ENCODE results near the gene PRR14L.
"Not testable (repeated sequence)": the region's sequence is repeated elsewhere in the genome, so short reads cannot be mapped to it uniquely, and the experiment has no call there.

Gene PRR14L

DNA sequence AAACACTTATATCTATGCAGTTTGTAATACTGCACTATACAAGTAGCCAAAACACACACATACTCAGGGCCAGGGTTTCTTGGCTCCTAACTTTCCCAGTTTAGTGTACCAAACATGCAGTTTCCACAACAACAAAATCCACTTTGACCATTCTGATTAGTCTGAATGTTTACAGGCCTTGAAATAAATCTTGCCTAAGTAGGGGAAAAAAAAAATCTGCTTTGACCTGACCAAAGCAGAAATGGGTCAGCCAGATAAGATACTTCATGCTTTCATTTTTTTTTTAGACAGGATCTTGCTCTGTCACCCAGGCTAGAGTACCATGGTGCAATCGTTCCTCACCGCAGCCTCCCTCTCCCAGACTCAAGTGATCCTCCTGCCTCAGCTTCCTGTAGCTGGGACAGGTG lies 10.1 kb downstream of the PRR14L start:
- no peak for DNase-seq

DNA sequence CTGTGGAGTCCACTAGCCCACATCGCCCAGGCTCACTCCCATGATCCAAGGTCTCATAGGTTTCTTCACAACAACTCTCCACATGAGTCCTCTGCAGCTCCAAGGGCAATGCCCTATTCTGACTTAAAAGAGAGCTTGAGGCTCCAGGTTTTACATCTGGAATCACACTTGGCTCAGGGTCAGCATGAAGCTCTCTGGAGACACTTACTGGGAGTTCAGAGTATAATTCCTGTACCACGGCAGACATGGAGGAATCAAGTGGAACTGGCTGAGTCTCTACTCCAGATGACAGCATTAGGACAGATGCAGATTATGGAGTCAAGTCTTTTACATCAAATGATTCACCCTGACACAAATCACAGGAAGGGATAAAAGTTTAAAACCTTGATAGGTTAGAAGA lies 11.4 kb downstream of the PRR14L start:
- DNase-seq, result no peak

DNA sequence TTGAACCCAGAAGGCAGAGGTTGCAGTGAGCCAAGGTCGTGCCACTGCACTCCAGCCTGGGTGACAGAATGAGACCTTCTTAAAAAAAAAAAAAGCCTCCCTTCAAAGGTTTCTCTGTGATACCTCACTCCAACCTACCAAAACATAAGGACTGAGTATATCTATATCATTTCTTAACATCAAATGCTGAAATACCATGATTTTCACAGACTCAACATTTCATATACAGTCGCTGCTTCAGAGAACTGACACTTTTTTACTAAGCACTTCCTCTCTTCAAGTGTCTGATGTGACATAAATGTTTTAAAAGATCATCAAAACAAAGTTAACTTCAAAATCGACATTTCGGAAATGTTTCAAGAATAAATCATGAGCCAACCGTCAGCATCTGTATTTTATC lies 12.0 kb downstream of the PRR14L start:
- no peak for DNase-seq

DNA sequence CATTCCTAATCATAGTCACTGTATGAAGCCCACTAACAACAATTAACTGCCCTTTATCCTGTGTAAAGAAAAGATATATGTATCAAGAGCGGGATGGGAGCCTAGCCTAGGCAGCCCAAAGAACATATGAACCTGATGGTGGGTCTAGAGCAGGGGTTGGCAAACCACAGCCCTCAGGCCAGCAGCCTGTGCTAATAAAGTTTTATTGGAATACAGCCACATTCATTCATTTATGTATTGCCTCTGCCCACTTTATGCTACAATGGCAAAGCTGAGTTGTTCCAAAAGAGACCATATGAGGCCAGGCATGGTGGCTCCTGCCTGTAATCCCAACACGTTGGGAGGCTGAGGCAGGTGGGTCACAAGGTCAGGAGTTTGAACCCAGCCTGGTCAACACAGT lies 13.5 kb downstream of the PRR14L start:
- no peak for DNase-seq

DNA sequence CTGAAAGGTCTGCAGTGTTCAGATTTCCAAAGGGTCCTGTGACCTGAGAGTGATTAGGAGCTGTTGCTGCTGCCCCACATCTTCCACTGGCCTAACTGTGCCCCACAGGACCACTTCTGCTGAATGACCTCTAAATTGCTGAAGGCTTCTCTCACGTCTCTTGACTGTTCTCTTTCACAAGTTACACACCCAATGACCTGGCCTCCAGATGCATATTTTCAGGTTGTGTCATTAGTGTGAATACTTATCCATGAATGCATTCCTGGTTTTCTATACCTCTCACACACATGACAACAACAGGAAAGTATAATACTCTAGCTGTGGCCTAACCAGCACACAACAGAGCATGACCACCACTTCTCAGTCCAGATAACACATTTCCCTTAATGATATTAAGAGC lies 15.4 kb downstream of the PRR14L start:
- no peak for DNase-seq

DNA sequence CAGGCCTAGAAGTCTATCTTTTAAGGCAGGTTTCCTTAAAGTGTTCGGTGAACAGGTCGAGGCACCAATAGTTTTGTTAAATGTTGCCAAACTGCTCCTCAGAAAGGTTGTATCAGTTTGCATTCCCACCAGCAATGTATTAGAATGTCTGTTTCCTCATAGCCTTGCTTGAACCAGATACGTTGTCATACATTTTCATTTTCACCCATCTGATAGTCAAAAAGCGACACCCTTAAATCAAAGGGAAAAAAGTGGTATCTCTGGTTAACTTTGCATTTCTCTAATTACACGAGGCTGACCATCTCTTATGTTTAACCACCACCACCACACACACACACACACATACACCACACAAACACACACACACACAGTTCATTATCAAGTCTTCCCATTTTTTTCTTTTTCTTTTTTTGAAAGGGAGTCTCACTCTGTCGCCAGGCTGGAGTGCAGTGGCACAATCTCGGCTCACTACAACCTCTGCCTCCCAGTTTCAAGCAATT lies 16.3 kb downstream of the PRR14L start:
- DNase-seq, result no peak

DNA sequence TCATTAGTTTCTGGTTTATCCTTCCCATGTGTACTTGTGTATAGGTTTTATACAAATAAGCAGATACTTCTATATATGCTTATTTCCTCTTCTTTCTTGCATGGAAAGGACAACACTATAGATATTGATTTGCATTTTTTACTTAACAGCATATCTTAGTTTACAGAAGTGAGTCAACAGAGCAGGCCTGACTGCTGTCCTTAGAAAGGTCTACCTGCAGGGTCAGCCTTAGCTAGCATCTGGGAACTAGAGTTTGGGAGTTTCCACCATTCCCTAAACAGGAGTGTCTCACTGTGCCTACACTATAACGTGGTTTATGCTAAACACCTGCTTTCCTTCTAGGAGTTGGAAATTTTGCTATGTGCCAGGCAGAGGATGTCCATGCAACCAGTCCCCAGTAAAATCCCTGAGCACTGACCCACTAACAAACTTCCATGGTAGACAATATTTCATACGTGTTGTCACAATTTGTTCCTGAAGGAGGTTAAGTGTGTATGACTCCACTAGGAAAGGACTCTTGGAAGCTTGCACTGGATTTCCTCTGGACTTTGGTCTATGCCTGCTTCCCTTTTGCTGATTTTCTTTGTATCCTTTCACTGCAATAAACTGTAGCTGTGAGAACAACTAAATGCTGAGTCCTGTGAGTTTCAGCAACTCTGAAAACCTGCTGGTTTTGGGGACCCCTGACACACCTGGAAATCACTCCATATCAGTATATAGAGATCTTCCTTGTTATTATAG lies 17.7 kb downstream of the PRR14L start:
- no peak for DNase-seq

DNA sequence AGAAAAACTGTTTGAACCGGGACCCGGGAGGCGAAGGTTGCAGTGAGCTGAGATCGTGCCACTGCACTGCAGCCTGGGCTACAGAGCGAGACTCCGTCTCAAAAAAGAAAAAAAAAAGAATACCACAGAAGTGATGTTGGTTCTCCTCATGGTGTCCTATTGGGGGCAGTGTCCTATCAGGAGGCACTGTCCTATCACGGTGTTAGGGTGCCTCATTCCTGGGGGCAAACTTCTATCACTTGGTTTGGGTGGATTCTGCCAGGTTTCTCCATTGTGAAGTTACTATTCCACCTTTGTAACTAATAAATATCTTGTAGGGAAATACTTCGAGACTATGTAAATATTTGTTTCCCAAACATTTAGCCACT lies 19.6 kb downstream of the PRR14L start:
- DNase-seq, result no peak

DNA sequence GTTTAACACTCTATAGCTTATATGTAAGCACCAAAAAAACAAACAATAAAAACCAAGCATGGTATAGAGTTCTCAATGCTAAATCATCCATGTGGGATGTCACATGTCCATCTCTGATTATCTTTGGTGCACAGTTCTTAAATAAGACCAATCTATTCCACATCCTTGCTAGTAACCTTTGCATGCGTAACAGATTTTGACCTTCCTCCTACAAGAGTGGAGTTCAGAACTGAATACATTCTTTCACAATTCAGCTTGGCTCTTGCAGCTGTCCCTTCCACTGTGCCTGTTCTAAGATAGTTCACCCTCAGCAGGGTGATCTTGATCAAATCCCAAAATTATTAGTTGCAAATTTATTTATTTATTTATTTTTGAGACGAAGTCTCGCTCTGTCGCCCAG lies 21.1 kb downstream of the PRR14L start:
- DNase-seq, result no peak

DNA sequence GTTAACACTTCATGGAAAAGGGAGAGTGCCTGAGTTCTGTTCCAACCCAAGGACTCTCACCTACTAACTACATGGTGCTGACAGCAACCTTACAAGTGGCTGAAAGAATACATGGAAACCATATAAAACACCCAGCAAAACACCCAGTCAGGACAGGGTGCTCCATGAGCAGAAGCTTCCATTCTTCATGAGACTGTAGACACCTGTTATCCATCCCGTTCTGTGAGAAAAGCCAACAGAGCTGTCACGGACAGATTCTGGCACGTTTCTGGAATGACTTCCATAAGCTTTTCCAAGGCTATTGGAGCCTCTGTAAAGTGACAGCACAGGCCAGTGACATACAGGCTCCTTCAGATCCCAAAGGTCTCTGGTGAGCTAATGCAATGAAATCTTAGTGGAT lies 23.2 kb downstream of the PRR14L start:
- no peak for DNase-seq

DNA sequence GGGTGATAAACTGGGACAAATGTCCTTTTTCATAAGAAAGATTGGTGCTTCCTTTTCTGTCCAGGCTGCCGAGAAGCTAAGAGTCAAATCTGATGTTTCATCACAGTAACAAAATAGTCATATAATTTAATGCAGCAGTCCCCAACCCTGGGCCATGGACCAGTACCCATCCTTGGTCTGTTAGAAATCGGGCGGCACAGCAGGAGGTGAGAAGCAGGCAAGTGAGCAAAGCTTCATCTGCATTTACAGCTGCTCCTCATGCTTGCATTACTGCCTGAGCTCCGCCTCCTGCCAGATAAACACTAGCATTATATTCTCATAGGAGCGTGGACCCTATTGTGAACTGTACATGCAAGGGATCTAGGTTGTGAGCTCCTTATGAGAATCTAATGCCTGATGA lies 26.2 kb downstream of the PRR14L start:
- peak in 1 of 3 experiments; percentile 1 for DNase-seq

DNA sequence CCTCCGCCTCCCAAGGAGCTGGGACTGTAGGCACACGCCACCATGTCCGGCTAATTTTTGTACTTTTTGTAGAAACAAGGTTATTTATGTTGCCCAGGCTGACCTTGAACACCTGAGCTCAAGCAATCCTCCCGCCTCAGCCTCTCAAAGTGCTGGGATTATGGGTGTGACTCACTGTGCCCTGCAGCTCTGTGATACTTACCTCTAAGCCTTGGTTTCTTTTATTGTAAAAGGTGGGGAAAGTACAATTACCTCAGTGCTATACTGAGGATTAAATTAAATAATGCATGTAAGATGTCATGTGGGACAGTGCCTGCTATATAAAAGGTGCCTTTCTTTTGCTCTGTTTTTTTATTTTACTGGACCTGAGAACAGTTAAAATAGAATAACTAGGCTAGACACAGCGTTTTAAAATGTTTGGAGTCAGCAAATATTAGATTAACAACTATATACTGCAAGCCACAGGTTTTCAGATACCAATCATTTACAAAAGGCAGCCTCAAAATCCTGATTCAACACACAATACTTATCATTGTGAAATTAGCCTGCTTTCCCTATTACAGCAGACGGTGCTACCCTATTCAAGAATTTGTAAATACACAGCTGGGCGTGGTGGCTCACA lies 30.0 kb downstream of the PRR14L start:
- DNase-seq, result no peak

DNA sequence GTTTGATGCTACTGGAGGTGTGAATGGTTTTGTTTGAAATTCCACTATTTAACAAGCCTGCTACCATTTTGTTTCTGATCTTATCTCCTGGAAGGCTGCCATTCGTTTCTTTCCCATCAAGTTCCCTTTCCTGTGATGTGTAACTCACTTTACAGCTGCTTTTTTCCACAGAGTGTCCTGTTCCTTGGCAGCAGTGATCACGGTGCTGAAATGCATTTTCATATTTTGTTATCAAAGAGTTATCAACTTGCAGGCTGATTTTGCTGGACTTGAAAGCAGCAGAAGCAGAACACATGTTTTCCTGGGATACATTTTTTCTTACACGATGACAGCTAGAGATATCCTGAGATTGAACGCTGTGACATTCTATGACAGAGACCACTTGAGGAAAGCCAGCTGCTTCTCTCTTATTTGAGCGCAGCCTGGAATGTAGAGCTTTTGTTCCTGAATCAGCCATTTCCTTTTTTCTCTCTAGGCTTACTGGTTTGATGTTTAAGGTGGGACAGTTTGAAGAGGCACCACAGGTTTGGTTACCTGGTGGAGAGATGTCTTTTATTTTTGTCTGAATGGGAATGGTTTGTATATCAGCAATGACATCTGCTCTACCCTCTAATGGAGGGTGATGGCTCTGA lies 34.7 kb downstream of the PRR14L start:
- DNase-seq, result no peak

DNA sequence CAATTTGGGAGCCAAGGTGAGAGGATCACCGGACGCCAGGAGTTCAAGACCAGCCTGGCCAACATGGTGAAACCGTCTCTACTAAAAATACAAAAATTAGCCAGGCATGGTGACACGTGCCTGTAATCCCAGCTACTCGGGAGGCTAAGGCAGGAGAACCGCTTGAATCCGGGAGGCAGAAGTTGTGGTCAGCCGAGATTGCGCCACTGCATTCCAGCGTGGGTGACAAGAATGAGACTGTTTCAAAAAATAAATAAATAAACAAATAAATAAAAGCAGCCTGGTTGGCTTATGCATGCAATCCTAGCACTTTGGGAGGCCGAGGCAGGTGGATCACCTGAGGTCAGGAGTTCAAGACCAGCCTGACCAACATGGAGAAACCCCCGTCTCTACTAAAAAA lies 38.7 kb downstream of the PRR14L start:
- not testable (repeated sequence) for DNase-seq

DNA sequence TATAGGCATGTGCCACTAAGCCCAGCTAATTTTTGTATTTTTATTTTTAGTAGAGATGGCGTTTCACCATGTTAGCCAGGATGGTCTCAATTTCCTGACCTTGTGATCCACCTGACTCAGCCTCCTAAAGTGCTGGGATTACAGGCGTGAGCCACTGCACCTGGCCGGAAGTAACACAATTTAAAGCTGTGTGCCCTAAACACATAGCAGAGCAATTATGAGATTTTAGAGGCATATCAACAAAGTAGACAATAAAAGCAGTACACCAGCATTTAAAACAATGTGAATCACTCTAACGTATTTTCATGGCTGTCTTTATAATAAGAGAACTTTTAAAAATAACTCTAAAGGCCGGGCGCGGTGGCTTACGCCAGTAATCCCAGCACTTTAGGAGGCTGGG lies 42.4 kb downstream of the PRR14L start:
- peak in 1 of 3 experiments; percentile 1 for DNase-seq

DNA sequence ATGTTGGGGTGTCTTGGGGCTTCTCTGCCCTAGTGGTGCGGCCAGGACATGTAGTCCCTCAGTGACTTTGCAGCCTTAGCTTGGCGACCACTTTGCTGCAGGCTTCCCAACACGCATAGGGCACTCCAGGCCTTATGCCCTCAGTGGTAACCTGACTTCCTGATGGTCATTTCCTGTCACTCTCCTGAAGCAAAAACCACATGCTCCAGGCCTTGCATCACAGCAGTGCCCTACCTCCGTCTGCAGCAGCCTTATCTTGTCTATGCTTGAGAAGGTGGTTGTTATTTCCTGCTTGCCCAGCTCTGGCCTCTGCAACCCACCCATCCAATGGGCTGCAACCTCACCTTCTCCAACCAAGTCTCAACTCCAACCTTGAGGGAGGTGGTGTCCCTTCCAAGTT lies 54.5 kb downstream of the PRR14L start:
- no peak for DNase-seq

DNA sequence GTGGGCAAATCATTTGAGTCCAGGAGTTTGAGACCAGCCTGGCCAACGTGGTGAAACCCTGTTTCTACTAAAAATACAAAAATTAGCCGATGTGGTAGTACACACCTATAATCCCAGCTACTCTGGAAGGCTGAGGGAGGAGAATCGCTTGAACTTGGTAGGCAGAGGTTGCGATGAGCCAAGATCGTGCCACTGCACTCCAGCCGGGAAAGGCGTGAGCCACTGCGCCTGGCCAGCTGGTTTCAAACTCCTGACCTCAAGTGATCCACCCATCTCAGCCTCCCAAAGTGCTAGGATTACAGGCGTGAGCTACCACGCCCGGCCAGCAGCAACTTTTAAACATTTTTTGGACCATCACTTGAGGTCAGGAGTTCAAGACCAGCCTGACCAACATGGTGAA lies 55.9 kb downstream of the PRR14L start:
- not testable (repeated sequence) for DNase-seq

DNA sequence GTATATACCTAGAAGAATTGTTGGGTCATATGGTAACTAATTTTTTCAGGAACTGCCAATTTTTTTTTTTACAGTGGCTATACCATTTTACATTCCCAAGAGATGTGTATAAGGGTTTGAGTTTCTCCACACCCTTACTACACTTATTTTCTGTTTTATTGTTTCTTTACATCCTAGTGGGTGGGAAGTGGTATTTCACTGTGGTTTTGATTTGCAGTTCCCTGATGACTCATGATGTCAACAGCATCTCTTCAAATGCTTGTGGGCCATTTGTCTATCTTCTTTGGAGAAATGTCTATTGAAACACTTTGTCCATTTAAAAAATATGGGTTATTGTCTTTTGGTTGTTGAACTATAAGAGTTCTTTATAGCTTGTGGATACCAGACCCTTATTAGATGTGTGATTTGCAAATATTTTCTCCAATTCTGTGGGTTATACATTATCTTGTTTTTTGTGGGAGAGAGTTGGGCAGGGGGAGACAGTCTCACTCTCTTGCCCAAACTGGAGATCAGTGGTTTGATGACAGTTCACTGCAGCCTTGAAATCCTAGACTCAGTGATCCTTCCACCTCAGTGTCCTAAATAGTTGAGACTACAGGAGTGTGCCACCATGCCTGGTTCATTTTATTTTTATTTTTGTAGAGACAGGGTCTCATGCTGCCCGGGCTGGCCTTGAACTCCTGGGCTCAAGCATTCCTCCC lies 57.6 kb downstream of the PRR14L start:
- DNase-seq, result no peak

DNA sequence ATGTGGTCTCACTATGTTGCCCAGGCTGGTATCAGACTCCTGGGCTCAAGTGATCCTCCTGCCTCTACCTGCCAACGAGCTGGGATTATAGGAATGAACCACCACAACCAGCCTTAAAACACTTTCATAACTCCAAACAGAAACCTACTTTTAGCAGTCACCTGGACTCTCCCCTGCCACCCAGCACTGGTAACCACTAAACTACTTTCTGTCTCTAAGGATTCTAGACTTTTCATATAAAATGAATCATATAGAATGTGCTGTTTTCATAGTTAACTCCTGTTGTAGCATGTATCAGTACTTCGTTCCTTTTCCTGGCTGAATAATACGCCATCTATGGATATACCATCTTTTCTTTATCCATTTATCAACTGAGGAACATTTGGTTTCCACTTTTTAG lies 58.5 kb downstream of the PRR14L start:
- no peak for DNase-seq

DNA sequence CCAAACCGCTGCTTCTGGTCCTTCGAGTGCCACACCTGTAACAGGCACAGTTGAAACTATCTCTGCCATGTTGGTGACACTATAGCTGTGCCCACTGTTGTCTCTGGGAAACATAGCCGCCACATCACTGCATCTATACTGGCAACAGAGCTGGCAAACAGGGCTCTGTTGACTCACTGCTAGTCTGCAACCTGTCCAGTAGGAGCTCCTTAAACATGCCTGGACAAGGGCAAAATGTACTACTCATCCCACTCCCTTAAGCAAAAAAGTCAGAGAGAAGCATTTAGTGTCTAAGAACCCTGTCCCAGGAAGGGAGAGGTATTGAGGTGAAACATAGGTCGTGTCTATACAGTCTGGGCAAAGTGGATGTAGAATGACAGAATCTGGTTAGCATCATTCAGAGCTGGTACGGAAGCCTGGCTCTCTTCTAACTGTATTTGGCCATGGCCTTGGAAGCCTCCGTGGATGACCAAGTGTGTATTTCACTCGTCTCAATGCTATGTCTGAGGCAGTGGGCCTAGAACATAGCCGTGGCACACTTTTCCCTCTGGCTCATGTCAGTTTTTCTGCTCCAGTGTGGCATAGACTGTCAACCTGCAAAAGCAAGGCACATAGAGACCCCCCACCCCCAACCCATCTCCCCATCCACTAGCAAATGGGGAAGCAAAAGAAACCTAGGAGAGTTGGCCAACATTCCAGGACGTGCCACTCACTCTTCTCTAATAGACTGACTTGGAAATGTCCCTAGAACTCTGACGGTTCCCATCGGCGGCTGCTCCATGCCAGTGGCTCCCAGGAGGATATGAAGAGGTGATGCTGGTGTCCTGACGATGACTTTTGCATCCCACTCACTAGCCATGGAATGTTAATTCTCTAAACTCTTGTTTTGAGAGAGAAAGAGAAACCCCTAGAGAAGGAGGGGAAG lies 66.5 kb downstream of the PRR14L start:
- no peak for DNase-seq

DNA sequence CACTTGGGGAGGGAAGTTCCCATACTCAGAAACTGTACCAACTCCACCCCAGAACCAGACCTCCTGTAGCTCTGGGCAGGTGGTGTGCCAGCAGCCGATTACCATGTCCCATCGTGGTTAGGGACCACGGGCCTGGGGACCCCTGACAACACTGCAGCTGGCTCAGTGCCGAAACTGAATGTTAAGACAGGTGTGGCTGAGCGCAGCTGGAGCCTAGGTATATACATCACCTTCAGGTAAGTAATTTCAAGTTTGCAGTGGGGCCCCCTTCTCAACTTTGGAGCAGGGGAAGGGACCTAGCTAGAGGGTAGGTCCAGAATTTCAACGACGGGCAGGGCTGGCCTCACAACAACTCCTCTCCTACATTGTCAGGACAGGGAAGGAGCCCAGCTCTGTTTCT lies 67.2 kb downstream of the PRR14L start:
- no peak for DNase-seq

Data from NCI-H1417 (cell line).